Occipital lobe (tissue), 2 donors: ENCODE measurements around the gene TTPAL. TPM values are rescaled to one million over a fixed set of nuclear protein-coding genes. Genes with fewer than 3 reads are reported as not detected.
A peak's percentile ranks its signal among the peaks of the same experiment; 100 is the strongest.

Source experiments
- DNase-seq: peaks from one replicate; lab custom pipeline; 2025; lab: John Stamatoyannopoulos, UW
- total RNA-seq: library from RNA; depleted of rRNA; stranded (reverse); fragments of >200 nt; gene quantifications from one replicate; pipeline ENCODE4 v1.2.3, GENCODE V29; 2014

The TTPAL gene
- total RNA-seq, 1 donor from 2014 or later, result 8.3 TPM

GRCh38 chr20:44495802-44496481 lies 20.3 kb downstream of the TTPAL start:
- no peak for DNase-seq

- DNase-seq, result no peak
Observed at GRCh38 chr20:44496976-44497375, 21.3 kb downstream of the TTPAL start.

GRCh38 chr20:44497761-44498160 lies 22.1 kb downstream of the TTPAL start:
- DNase-seq, result no peak

GRCh38 chr20:44500221-44500620 lies 24.5 kb downstream of the TTPAL start:
- no peak for DNase-seq

- DNase-seq, result no peak
Observed at GRCh38 chr20:44501448-44501847, 25.8 kb downstream of the TTPAL start.

DNA sequence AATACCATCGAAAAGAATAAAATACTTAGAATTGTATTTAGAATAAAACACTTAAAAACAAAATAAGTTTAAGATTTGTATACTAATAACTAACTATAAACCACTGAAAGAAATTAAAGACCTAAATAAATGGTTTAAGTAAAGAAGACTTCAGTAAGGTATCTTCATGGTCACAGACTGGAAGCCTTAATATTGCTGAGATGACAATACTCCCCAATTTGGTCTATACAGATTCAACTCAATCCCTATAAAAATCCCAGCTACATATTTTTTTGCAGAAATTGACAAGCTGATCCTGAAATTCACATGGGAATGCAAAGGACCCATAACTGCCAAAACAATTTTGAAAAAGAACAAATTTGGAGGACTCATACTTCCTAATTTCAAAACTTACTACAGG lies 27.3 kb downstream of the TTPAL start:
- no peak for DNase-seq

DNA sequence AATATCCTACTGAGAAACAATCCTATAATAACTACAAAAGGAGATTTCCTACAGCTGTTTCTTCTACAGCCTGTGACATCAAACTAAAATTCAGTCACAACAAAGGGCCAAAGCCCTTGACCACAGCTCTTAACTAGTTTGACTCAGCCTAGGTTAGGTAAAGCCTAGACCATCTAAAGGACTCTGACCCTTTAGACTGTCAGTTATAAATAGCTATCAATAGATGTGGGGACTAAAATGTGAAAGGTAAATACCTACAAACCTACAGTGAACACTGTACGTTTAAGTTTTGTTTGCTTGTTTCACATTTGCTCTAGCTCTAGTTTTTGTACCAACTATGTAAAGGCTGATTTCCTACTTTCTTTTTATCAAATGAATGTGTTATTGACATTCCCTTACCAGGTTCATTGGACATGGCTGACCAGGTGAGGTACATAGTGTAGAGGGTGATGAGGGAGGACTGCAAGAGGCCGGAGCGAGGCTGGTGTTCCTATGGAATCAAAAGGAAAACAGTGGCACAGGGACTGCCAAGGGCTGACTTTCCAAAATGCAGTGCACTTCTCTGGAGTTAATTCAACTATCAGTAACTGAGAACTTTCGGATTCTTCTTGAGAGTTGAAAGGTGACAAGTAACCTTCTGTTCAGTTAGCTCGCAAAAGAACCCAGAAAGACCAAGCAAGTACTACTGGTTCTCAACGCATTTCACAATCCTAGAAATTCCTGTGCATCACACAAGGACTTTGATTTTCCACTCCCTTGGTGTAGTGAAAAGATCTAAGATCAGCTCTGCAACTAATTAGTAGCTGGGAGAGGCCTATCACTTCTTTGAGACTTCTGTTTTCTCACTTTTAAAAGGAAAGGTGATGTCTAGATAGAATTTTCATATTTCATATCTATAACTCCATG lies 29.0 kb downstream of the TTPAL start:
- DNase-seq, result no peak

GRCh38 chr20:44509762-44510161 lies 34.1 kb downstream of the TTPAL start:
- DNase-seq, result no peak

DNA sequence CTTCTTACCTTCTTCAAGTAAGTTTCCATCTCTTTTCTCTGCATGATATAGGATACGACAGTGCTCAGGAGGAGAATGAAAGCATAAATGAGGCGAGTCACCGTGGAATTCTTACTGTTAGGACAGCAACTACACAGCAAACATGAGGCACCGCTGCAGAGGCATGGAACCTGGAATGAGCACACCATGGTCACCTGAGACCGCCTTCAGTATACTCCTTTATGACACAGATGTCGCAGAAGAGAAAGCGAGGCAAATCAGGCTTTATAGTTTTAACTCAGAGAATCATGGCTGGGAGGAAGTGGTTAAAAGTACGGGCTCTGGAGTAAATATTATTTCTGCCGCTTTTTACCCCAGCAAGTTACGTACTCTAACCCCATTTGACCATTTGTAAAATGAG lies 38.2 kb downstream of the TTPAL start:
- DNase-seq, result no peak

DNA sequence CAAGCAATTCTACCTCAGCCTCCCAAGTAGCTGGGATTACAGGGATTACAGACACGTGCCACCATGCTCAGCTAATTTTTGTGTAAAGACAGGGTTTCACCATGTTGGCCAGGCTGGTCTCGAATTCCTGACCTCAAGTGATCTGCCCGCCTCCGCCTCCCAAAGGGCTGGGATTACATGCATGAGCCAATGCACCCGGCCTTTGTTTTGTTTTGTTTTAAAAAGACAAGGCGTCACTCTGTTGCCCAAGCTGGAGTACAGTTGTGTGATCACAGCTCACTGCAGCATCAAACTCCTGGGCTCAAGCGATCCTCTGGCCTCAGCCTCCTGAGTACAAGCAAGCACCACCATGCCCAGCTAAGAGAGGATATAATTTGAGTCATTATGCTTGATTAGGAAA lies 40.8 kb downstream of the TTPAL start:
- DNase-seq, result no peak

DNA sequence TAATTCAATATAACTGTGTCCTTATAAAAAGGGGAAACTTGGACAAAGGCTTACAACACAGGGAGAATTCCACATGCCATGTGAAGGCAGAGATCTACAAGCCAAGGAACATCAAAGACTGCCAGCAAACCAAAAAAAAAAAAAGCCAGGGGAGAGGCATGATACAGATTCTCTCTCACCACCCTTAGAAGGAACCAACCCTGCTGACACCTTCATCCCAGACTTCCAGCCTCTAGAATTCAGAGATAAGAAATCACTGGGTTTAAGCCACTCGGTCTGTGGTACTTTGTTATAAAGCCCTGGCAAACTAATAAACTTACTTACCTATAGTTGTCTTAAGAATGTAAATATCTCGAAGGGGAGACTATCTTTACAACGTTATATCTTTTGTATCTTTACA lies 41.8 kb downstream of the TTPAL start:
- no peak for DNase-seq

DNA sequence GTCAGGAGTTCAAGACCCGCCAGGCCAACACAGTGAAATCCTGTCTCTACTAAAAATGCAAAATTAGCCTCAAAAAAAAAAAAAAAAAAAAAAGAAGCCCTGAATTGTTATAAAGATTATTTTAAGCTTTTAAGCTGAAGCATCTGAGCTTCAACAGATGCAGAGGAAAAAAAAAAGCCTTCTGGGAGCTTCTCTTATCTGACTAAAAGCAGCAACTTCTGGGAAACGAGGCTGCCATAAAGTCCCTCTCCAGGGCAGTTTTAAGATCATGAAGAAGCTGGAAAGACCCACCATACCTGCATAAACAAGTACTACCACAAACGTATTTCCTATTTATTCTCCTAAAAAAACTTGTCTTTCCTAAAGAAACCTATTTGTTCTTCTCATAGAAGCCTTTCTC lies 42.6 kb downstream of the TTPAL start:
- no peak for DNase-seq

DNA sequence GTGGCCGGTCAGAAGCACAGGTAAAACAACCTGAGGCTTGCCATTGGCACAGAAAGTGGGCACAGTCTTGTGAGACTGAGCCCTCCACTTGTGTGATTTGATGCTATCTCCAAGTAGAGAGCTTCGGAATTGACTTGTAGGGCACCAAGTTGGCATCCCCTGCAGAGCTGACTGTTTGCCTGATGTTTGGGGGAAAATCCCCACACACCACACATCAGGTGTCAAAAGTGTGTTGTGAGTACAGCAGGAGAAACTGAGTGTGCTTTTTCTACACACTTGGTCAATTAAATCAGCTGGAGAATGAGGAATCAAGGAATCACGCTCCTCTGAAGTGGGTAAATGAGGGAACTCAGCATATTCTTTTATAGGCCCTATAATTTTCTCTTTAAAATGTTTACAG lies 45.2 kb downstream of the TTPAL start:
- no peak for DNase-seq

GRCh38 chr20:44521484-44522481 lies 46.1 kb downstream of the TTPAL start, which contains the start of gene SERINC3:
Gene SERINC3 (minus strand): TSS chr20:44522070. CDS start chr20:44521951, 119 bp downstream.
- DNase-seq, result peak; percentile 91

DNA sequence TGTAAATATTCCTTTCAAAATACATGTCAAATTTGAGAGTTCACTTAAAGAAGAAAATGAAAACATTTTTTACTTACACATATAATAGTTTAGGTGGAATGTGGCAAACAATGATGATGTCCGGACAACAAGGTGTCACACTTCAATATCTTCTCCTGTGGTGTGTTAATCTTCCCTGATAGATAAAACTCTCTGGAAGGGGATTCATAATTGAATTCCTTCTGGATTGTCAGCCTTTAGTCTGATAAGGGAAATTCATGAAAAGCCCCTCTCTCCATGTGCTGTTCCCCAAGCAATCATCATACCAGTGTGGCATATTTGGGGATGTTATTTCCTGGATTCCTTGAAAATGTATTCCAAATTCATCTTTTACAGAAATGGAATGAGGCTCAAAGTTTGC lies 47.2 kb downstream of the TTPAL start:
- no peak for DNase-seq

DNA sequence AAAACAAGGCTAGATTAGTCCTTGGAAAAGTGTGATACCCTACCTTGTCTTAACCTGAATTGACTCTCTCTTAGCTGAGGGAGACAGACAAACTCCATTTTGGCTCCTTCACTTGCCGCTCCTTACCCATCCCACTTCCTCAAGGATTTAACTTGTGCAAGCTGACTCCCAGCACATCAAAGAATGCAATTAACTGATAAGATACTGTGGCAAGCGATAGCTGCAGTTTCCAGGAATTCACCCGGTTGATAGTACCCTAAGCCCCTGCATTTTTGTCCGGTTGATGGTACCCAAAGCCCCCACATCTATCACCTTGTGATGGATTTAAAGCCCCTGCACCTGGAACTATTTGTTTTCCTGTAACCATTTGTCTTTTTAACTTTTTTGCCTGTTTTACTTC lies 48.1 kb downstream of the TTPAL start:
- DNase-seq, result no peak

- no peak for DNase-seq
Observed at GRCh38 chr20:44526129-44526528, 50.5 kb downstream of the TTPAL start.

DNA sequence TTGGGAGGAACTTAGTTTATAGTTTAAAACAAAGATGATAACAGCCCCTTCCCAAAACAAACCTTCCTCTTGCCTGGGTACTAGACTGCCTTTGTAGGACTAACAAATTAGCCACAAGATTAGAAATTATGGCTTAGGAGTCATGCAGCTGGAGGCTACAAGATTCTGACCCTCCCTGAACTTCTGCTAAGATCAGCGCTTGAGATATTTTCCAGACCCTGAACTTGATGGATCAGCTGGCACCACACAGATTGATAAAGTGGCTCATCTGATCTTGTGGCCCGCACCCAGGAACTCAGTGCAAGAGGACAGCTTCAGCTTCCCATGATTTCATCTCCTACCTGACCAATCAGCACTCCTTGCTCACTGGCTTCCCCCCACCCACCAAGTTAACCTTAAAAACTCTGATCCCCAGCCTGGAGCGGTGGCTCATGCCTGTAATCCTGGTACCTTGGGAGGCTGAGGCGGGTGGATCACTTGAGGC lies 52.1 kb downstream of the TTPAL start:
- DNase-seq, result no peak

- DNase-seq, result no peak
Observed at GRCh38 chr20:44528309-44528708, 52.6 kb downstream of the TTPAL start.

DNA sequence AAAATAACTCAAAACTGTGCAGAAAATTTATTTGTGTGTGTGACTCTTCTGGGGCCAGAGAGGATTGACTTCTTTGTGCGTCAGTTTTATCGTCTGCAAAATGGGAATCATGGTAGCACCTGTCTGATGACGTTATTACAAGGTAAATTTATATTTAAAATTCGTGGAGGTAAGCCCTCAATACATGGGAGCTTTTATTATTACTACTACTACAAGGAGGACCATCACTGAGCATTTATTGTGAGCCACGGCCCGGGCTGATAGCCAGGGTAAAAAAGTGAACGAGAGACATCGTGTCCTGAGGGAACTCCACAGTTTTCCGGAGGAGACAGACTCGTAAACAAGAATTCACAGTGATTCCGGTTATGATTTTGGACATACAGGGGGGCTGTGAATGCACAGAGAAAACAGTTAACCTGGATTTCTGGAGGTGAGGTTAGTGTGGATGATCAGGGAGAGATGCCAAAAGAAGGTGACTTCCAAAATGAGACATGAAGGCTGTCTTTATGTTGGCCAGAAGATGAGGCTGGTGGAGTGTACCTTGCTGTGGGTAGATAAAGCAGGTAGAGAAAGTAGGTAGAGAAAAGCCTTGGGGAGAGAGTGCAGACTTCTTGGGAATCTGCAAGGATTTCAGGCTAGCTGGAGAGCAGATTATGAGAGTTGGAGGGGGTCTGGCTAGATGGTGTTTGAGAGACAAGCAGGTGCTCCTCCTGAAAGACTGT lies 56.7 kb downstream of the TTPAL start:
- DNase-seq, result no peak

DNA sequence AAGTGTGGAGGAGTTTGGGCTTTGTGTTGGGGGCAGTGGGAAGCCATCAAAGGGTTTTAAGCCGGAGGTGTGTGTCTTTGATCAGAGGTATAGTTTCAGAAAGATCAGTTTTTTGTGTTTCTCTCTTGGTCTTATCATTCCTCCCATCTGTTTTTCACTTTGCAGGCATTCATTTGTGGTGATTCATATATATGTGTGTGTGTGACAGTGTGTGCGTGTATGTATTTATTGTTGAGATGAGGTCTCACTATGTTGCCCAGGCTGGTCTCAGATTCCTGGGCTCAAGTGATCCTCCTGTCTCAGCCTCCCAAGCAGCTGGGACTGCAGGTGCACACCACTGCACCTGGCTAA lies 57.3 kb downstream of the TTPAL start:
- DNase-seq, result no peak
